Fibroblast of skin of right biceps (primary cell): ENCODE results near the gene ITFG2.
"Not testable (repeated sequence)": the region's sequence is repeated elsewhere in the genome, so short reads cannot be mapped to it uniquely, and the experiment has no call there.

Experiments
- DNase-seq: peaks from one replicate; pipeline ENCODE4 v3.0.0-alpha.2; 2013

ITFG2 gene

DNA sequence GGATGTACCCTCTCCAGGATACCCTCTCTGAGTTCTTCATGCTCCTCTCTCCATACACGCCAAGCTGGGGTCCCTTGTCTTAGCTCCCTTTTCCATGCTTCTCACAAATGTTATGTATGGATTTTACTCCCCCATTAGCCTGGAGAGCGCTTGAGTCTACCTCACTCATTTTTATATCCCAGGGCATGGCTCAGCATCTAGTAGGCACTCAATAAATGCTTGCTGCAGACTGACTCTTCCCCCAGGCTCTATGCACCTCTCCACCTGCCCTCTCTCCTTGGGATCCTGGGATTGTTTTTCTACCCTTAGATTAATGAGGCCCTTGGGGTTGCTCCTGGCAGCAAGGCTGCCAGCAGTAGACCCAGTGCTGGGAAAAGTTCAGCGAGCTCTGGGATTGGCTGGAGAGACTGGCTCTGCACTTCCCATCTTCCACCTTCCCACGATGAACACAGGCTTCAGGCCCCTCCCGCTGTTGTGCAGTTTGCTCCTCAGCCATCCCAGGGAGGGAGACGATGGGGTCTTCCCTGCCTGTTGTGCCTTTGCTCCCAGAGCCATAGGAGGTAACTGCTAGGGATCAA, 20.2 kb downstream of the ITFG2 start:
- no peak for DNase-seq

DNA sequence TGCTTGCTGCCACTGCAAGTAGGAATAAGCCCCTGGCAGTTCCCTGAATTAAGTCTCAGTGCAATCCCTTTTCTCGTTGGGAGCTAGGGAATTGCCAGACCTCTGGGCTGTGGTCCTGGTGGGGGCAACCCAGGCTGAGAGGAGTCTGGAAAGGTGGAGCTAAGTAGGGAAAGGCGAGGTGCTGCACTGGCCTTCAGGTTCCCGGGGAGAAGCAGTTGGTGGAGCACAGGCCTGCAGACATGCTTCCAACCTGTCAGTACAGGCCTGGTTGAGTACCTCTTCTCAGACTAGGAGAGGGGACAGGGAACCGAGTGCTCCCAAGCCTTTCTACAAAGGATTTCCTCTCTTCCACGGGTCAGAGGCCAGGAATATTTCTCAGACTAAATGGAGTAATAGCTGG, 20.9 kb downstream of the ITFG2 start:
- no peak for DNase-seq

DNA sequence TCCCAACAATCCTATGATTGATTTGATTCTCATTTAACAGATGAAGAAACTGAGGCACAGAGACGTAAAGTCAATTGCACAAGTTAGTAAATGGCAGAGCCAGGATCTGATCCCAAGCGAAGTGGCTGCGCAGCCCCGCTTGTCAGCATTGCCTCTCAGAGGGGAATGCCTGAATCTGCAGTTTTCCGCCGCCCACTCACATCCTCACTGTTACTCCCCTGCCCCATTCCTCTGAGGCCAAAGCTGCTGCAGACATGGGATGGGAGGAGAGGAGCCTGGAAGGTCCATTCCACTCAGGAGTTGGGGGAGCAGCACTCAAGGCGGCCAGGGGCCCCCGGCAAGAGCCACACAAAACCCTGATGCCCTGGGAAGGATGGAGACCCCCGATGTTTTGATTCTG, 21.3 kb downstream of the ITFG2 start:
- DNase-seq, result no peak

DNA sequence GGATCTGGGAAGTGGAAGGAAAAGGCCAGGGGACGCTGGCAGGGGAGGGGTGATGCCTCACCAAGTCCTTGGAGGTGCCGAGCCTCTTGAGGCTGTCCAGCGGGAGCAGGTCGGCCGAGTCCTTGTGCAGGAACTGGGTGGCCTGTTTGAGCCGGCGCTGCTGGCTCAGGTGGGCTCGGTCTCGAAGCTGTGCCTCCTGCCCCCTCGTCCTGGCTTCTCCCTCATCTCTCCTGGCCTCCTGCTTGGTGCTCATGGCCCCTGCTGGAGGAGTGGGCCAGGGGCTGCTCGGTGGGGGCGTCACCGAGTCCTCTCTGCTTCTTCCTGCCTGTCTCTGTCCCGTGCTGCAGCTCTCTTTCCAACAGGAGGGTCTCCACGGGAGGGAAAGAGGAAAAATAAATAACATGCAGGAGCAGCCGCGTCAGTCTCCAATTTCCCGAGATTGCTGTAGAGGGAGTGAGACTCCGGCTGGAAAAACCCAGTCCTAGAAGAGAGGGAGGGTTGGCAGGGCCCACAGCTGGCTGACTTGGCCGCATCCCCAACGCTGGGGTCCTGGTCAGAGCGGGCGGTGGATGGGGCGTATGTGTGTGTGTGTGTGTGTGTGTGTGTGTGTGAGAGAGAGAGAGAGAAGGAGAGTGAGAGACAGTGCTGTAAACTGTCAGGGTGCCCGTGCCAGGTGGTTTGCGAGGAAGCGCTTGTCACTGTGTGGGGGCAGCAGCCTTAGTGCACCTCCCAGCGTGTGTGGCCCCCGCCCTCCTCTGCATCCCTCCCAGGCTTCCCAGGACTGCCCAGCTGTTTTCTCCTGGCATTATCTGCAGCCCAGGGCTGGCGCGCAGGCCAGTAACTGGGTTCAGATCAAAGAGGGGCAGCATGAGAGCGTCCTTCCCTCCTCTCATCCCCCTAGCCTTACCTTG, 22.4 kb downstream of the ITFG2 start, which contains the start of gene NRIP2:
NRIP2 (minus strand) TSS at position 455 of the 911 bp plus-strand sequence; CDS start at position 403, 52 bp downstream.
- DNase-seq, result peak; percentile 41

DNA sequence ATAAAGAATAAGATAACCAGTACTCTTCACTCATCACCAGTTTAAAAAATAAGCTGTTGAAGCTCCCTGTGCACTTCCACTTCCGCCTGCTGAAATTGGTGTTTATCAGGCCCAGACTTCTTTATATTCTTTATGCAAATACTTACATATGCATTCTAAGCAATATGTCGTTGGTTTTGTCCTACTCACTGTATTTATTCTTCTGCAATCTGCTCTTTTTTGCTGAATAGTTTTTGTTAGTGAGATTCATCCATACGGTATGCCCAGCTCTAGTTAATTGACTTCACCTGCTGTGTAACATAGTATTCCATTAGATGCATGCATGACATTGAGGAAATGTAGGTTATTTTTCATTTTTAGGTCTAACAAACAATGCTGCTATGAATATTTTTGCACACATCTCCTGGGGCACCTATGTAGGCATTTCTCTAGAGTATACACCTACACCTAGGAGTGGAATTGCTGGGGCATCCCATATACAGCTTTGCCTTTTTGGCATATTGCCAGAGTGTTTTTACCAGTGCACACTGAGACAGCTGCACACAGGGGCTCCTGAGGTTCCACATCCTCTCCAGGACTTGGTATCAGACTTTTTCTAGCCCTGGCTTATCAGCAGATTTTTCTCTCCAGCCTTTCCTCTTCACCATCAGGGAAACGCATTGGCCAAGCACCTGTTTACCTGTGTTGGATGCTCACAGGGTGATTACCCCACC, 23.4 kb downstream of the ITFG2 start:
- DNase-seq, result no peak

DNA sequence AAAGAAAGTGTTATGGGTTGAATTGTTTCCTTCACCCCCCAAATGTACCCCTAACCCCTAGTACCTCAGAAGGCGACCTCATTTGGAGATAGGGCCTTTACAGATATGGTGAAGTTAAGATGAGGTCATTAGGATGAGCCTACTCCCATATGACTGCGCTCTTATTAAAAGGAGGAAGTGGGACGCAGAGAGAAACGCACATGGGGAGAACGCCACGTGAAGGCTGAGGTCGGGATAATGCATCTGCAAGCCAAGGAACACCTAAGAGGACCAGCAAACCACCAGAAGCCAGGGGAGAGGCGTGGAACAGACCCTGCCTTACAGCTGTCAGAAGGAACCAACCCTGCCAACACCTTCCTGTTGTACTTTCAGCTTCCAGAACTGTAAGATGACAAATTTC, 24.1 kb downstream of the ITFG2 start:
- no peak for DNase-seq

DNA sequence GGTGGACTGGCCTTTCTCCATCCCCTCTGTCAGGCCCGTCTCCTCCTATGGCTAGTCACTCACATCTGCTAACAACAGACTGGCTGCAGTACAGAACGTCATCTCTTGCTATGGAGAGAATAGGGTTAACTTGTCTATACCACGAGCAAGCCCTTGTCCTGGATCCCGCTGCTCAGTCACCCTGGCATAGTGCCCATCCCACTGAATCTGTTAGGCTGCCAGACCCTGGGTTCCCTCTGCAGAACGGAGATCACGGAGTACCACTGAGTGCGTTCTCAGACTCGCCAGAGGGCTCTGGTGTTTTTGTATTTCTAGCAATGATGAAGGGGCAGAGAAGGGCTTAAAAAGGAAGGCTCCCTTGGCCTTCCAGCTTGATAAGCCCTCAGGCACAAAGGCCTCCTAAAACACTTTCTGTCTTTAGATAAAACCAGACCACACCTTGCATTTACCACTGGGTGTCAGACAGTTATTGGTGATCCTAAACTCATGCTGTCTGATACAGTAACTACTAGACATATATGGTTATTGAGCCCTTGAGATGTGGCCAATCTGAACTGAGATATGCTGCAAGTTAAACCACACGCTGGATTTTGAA, 28.7 kb downstream of the ITFG2 start:
- DNase-seq, result no peak

DNA sequence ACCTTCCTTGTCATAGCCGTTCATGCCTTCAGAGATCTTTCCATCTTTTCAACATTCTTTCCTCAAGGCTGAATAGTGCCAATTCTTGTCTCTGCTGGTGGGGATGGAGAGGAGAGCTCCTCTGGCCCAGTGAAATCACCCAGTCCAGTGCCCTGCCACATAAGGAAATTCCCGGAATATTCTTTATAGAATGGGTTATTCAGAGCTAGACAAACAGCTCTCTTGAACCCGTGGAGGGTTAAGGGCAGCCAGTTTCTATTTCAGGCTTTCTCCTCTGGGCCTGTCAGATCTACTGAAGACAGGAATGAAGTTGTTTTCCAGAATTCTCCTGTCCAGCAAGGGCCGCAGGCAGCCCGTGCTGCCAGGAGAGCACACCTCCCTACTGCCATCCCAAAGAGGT, 30.5 kb downstream of the ITFG2 start:
- DNase-seq, result no peak

DNA sequence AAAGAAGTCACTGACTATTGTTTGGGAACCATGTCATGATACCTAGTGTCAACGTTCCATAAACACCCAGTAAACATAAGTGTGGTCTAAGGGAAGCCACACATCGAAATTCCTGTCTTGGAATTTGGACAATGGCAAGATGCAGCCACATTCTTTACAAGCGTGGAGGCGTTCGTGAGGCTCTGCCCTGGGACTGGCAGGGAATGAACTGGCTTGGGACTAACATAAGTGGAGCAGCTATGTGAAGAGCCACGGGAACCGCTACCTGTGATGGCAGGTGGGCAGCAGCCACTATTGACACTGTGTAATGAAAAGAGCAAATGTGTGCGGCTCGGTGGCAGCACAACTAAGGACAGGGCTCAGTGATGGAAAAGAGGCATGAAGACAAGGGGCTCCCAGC, 32.3 kb downstream of the ITFG2 start:
- peak; percentile 42 for DNase-seq

DNA sequence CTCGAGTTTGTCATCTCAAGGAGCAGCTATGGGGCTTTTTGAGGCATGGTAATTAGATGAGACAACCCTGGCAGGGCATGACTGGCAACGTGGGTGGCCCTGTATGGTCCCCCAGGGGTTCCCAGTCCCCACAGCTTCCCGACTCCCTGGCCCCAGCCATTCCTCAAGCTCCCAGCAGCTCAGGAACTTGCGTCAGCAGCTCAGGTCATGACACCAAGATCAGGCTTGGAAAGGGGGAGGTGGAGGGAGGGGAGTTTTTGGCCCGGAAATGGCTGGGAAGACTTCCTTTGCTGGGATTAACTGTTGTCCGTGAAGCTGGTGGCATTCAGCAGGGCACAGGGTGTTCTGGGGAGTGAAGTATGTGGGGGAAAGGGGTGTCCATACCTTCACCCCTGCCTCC, 32.8 kb downstream of the ITFG2 start:
- peak; percentile 88 for DNase-seq

DNA sequence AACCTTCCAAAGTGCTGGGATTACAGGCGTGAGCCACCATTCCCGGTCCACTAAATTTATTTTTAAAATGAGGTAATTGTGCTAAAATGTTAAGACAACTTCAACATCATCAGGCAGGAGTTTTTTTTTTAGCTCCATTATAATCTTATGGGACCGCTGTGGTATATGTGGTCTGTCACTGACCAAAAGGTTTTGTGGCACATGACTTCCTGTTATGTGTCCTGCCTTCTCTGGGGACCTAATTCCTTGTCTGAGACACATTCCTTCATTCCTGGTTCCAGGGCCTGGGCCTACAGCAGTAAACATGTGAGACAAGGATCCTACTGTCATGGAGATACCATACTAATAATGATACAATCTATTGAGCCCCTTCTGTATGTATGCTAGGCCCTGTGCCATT, 39.5 kb downstream of the ITFG2 start:
- no peak for DNase-seq

DNA sequence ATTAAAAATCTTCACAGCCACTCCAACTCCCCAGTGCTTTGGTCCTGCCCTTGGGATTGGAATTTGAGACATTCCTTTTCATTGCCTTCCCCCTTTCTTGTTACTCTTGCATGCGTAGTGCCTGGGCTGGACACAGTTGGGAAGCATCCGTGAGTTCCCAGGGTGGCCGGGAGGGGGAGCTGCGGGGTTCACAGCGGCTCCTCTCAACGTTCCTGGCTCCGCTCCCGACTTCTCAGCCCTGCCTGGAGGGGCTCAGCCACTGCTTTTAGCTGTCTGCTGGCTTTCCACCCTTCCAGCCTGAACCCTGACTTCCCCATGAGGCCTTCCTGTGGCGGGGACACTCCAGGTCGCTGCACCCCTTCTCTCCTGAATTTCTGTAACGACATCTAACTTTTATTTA, 41.2 kb downstream of the ITFG2 start:
- peak; percentile 80 for DNase-seq

DNA sequence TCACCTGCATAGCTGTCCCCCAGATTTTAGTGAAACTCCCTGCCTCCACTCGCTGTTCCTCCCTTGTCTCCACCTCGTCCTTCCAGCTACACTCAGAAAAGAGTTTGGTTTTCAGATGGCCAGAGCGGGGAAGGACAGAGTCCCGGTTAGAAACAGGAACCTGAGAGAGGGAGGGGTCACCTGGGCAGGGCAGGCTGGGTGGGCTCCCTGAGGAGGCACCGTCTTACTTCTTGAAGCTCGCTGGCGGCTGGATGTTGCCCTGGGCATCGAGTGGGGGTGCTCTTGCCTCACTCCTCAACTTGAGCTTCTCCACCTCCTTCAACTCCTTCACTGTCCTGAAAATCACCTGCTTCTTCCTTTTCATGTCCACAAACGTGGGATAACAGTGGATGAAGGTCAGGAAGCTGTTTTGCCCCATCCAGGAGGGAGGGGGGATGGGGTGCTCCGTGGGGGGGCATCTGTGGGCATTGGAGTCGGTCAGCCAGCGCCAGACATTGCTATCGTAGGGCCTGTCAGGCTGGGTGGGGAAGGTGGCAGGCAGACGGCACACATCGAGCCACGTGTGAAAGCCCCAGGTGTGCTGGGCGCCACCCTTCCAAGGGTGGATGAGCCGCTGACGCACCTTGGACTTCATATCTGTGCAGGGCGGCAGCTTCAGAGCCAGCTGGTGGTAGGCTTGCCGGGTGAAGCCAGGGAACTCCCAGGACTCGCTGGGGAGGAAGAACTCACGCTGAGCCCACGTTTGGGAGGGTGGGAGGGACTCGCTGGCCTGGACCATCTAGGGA, 42.4 kb downstream of the ITFG2 start:
- no peak for DNase-seq

DNA sequence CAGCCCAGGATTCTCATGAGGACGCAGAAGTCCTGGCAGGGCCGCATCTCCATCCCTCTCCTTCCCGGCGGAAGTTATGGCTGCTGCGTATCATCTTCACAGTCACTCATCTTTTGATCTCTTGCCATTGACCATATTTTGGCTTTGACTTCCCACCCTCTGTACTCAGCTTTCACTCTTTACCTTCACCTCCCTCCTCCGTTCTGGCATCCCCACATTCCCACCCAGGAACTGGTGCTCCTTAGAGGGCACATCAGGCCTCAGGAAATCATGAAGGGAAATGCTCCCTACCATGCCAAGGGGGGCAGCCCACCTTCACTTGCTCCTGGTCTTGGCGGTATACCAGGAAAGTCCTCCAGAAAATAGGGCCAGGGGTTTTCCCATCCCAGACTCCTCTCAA, 43.1 kb downstream of the ITFG2 start:
- no peak for DNase-seq

DNA sequence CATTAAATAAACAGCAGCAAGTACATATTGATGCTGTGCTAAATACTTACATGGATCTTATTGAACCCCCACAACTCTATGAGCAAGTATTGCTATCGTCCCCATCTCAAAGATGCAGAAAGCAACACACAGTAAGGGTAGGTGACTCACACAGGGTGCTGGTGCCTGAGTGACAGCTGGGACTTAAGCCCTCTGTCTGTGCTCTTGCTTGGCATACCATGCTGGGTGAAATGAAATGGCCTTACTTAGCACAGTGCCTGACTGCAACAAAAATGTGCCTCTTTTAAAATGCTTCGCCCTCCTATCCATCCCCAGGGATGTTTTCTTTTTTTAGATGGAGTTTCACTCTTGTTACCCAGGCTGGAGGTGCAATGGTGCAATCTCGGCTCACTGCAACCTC, 43.6 kb downstream of the ITFG2 start:
- no peak for DNase-seq

DNA sequence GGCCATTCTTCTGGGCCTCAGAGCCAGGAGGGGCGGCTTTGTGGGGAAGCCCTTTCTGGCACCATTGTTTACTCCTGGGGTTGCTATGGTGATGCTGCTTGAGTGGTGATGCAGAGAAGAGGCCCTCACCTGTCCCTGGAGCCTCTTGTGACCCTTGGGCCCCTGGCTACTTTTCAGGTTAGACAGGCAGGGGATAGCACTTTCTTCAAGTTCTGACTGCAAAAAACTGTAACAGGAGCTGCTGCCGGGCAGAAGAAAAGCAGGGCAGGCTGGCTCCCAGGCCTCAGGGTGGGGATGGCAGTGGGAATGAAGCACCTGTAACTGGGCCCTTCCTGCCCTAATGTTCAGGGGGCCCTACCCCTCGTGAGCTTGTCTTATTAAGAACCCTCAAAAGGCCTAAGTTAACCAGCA, 44.6 kb downstream of the ITFG2 start, which contains the start of gene TEX52:
TEX52 (minus strand) TSS at position 19 of the 411 bp plus-strand sequence; CDS start at position 6, 13 bp downstream.
- no peak for DNase-seq

DNA sequence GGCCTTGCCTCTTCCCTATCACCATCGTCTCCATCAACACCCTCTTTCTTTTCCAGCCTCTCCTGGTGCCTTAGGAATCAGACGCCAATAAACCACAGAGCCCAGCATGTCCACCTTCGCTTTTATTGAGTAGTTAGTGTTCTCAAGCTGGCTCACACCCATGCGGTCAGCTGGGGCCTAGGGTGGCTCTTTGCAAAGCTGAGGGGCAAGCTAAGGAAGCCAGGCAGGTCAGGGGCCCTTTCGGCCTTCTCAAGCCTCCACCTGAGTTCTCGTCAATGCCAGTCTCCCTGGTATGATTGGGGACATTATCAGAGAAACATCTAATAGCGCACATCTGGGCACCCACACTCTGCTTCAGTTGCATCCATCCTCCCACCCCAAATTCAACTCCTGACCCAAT, 45.1 kb downstream of the ITFG2 start:
- DNase-seq, result no peak

DNA sequence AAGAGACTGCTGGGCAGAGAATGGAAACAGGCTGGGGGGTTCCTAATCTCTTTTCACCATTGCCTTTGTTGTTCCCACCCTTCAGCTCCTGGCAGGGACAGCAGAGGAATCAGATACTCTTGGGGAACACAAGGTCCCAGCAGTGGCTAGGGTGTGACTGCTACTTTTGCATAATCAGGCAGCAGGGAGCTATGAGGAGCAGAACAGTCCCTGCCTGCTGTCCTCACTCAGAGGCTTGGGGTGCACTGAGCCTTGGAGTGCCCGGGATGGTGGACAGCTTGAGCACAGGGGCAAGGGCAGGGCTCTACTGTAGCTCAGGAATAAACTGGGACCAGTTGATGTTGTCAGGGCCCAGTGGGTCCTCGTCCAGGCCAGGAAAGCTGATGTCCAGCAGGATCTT, 45.9 kb downstream of the ITFG2 start:
- DNase-seq, result no peak

DNA sequence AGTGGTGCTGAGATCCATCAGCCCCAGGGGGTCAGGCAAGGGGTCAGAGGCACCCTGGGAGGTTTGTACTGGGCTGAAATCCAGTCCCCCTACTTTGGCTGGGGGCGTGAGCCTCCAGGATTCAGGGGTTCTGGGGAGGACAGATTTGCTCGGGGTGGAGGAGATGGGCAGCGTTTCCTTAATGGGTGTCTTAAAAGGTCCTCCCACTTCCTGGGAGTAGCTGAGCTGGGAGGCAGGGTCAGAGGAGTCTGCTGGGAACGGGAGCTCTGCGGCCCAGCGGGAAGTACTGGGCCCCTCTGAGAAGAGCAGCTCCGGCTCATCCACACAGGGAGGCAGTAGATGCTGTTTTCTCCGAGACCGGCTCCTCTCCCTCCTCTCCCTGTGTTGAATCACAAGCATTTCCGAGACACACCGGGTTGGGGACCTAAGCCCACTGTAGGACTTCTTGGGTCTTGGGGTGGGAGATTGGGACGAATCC, 46.5 kb downstream of the ITFG2 start:
- DNase-seq, result no peak

DNA sequence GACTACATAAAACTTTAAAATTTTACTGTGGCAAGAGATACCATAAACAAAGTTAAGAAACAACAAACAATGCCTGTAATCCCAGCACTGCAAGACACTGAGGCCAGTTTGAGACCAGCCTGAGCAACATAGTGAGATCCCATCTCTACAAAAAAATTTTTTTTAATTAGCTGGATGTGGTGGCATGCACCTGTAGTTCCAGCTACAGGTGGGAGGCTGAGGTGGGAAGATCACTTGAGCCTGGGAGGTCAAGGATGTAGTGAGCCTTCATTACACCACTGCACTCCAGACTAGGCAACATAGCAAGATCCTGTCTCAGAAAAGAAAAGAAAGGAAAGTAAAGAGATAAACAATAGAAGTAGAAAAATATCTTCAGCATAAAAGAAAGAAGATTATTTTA, 47.7 kb downstream of the ITFG2 start:
- DNase-seq, result no peak

DNA sequence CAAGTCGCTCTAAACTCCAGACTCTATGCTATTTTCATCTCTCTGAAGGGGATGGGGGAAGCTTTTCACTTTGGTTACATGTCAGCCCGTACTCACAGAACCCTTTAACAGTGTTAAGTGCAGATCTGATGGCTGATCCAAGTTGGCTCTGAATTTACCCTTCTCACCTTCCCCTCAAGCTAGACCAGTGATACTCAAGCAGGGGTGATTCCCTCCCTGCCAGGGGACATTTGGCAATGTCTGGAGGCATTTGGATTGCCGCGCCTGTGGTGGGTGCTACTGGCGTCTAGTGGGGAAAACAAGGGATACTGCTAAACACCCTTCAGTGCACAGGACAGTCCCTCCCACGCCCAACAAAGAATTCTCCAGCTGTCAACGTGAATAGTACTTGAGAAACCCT, 50.4 kb downstream of the ITFG2 start:
- DNase-seq, result no peak

DNA sequence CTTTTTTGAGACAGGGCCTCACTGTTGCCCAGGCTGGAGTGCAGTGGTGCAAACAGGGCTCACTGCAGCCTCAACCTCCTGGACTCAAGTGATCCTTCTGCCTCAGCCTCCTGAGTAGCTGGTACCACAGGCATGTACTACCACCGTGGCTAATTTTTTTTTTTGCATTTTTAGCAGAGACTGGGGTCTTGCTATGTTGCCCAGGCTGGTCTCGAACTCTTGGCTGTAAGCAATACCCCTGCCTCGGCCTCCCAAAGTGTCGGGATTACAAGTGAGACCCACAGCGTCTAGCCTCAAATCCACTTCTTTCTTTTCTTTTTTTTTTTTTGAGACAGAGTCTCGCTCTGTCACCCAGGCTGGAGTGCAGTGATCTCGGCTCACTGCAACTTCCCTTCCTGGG, 50.9 kb downstream of the ITFG2 start:
- not testable (repeated sequence) for DNase-seq
